ENCODE measurements around the gene MB21D2.

GRCh38 chr3:192919901-192920300 is 2.2 kb upstream of the MB21D2 start:
- TF ChIP-seq CTCF (IDR thresholded peaks at IDR 0.05): no peak
- no peak for TF ChIP-seq PRDM15 (CRISPR knock-in tag; IDR thresholded peaks at IDR 0.05)
- no peak for TF ChIP-seq USF2 (CRISPR knock-in tag; IDR thresholded peaks at IDR 0.05)
- no peak for TF ChIP-seq HMGXB4 (CRISPR knock-in tag; IDR thresholded peaks at IDR 0.05)
- TF ChIP-seq SP1 (CRISPR knock-in tag; conservative IDR thresholded peaks at IDR 0.05): no peak
- TF ChIP-seq TCF7 (CRISPR knock-in tag; IDR thresholded peaks at IDR 0.05; ENCODE audit: low read depth): no peak
- TF ChIP-seq JUN (CRISPR knock-in tag; IDR thresholded peaks at IDR 0.05): no peak
- TF ChIP-seq ATF3 (CRISPR knock-in tag; conservative IDR thresholded peaks at IDR 0.05): no peak
- no peak for TF ChIP-seq NR2C2 (CRISPR knock-in tag; IDR thresholded peaks at IDR 0.05)
- TF ChIP-seq CREM (CRISPR knock-in tag; IDR thresholded peaks at IDR 0.05): no peak

Measured in WTC11 (cell line).